Type B pancreatic cell (in vitro differentiated cells): ENCODE results near the gene LOXL3. TPM values are rescaled to one million over a fixed set of nuclear protein-coding genes. Genes with fewer than 3 reads are reported as not detected.
"Not testable (repeated sequence)": the region's sequence is repeated elsewhere in the genome, so short reads cannot be mapped to it uniquely, and the experiment has no call there.

Experiments
- DNase-seq: peaks from one replicate; pipeline ENCODE4 v3.0.0; 2021; ENCODE audit warnings: mixed read lengths; ENCODE audit not compliant: unreplicated experiment; ENCODE audit errors: extremely low spot score
- H3K27ac Mint-ChIP-seq: 2 replicates; pipeline ENCODE4 v1.8.0; 2021; ENCODE audit warnings: mild to moderate bottlenecking, mixed read lengths
- H3K27me3 Mint-ChIP-seq: 2 replicates; pipeline ENCODE4 v1.8.0; 2021; ENCODE audit warnings: mixed read lengths
- H3K36me3 Mint-ChIP-seq: 2 replicates; pipeline ENCODE4 v1.8.0; 2021; ENCODE audit warnings: mixed read lengths
- H3K4me1 Mint-ChIP-seq: one replicate; pipeline ENCODE4 v1.8.0; 2021; ENCODE audit warnings: mixed read lengths; ENCODE audit not compliant: unreplicated experiment
- H3K4me3 Mint-ChIP-seq: 2 replicates; pipeline ENCODE4 v1.8.0; 2021; ENCODE audit warnings: mild to moderate bottlenecking, mixed read lengths
- H3K9me3 Mint-ChIP-seq: 2 replicates; pipeline ENCODE4 v1.8.0; 2021; ENCODE audit warnings: mixed read lengths
- CTCF ChIP-seq: fragments of 200-600 bp; sonication (generic); conservative IDR thresholded peaks from 2 replicates; pipeline ENCODE4 v1.5.0; 2021; ENCODE audit warnings: antibody characterized with exemption, mild to moderate bottlenecking
- total RNA-seq: library from RNA; stranded (reverse); gene quantifications from 2 replicates; pipeline ENCODE4 v1.2.1, GENCODE V29; 2021; ENCODE audit warnings: low replicate concordance

LOXL3 gene
- total RNA-seq, 1 donor from 2014 or later, result 23.8 TPM

DNA sequence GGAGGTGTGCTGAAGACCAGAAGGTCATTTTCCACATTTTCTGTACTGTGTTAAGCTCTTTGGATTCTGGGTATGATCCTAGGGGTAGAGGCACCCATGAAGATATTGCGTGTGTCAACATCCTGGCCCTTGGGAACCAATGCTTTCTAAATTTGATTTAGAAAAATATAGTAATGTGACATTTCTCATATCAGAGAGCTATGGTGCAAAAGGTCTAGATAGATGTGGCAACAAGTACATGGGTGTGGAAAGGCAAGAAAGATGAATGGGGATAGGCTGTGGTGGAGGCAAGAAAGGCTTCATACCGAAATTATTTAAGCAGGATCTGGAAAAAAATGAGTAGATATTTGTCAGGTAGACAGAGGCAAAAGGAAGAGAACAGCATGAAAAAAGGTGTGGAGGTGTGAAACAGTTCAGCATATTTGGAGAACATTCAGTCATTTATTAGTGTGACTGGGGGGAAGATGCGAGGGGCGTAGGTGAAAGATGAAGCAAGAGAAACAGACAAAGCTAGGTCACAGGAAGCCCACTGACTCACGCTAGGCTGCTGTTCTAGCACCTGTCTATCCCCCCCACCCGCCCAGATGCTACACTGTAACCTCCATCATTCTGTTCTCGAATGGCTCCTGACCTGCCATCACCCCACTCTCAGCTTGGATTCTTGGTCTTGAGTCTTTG, 12.5 kb upstream of the LOXL3 start:
- DNase-seq, result no peak
- H3K4me1 Mint-ChIP-seq, result no peaks in the 10 kb centered on the region
- no peak for TF ChIP-seq CTCF
- H3K27ac Mint-ChIP-seq, result no peak overlapping the region
- H3K9me3 Mint-ChIP-seq, result no peaks in the 10 kb centered on the region
- no peak overlapping the region for H3K4me3 Mint-ChIP-seq
- H3K36me3 Mint-ChIP-seq, result no peaks in the 10 kb centered on the region
- H3K27me3 Mint-ChIP-seq, result peaks cover 60% of the 10 kb centered on the region

DNA sequence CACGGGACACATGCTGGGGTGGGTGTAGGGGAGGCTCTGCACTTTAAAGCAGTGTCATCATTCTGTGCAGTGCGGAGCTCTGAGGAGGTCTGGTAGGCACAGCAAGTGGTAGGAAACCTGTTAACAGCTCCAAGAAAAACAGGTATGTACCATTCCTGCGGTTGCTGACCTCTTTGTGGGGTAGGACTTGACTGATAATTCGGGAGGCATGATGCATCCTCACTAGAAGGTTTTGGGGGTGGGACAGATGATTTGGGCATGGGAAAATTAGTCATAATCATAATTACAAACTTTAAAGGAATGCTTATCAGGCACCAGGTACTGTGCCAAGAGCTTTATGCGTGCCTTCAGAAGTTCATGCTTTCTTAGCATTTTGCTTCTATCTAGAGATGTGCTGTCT, 10.5 kb upstream of the LOXL3 start:
- no peaks in the 10 kb centered on the region for H3K4me1 Mint-ChIP-seq
- H3K27ac Mint-ChIP-seq, result no peak overlapping the region
- no peak for DNase-seq
- no peak overlapping the region for H3K4me3 Mint-ChIP-seq
- TF ChIP-seq CTCF, result no peak
- H3K9me3 Mint-ChIP-seq, result no peaks in the 10 kb centered on the region
- no peaks in the 10 kb centered on the region for H3K36me3 Mint-ChIP-seq
- H3K27me3 Mint-ChIP-seq, result peaks cover 74% of the 10 kb centered on the region

- H3K4me3 Mint-ChIP-seq, result no peak overlapping the region
- H3K36me3 Mint-ChIP-seq, result no peaks in the 10 kb centered on the region
- peaks cover 79% of the 10 kb centered on the region for H3K27me3 Mint-ChIP-seq
- H3K4me1 Mint-ChIP-seq, result no peaks in the 10 kb centered on the region
- H3K27ac Mint-ChIP-seq, result no peak overlapping the region
- no peak for TF ChIP-seq CTCF
- no peaks in the 10 kb centered on the region for H3K9me3 Mint-ChIP-seq
- no peak for DNase-seq
These were observed 8.5 kb upstream of the LOXL3 start for GRCh38 chr2:74562126-74562775.

- H3K27me3 Mint-ChIP-seq, result peaks cover 81% of the 10 kb centered on the region
- H3K4me1 Mint-ChIP-seq, H3K4me3 Mint-ChIP-seq, DNase-seq, H3K36me3 Mint-ChIP-seq, H3K27ac Mint-ChIP-seq, H3K9me3 Mint-ChIP-seq: not testable (repeated sequence)
These were observed 7.3 kb upstream of the LOXL3 start for GRCh38 chr2:74561022-74561421.

- no peak for DNase-seq
- H3K27ac Mint-ChIP-seq, result no peak overlapping the region
- no peak for TF ChIP-seq CTCF
- H3K4me1 Mint-ChIP-seq, result no peaks in the 10 kb centered on the region
- H3K4me3 Mint-ChIP-seq, result no peak overlapping the region
- H3K27me3 Mint-ChIP-seq, result peaks cover 77% of the 10 kb centered on the region
- H3K9me3 Mint-ChIP-seq, result no peaks in the 10 kb centered on the region
- no peaks in the 10 kb centered on the region for H3K36me3 Mint-ChIP-seq
These were observed 6.8 kb upstream of the LOXL3 start for GRCh38 chr2:74560591-74560990.

- no peak overlapping the region for H3K27ac Mint-ChIP-seq
- no peaks in the 10 kb centered on the region for H3K36me3 Mint-ChIP-seq
- no peaks in the 10 kb centered on the region for H3K4me1 Mint-ChIP-seq
- H3K9me3 Mint-ChIP-seq, result no peaks in the 10 kb centered on the region
- peaks cover 82% of the 10 kb centered on the region for H3K27me3 Mint-ChIP-seq
- H3K4me3 Mint-ChIP-seq, result no peak overlapping the region
- DNase-seq, result no peak
- no peak for TF ChIP-seq CTCF
These were observed 6.2 kb upstream of the LOXL3 start for GRCh38 chr2:74559912-74560311.
